Endothelial cell of umbilical vein (primary cell): ENCODE data around the gene PTGES3. TPM values are rescaled to one million over a fixed set of nuclear protein-coding genes. Genes with fewer than 3 reads are reported as not detected.

Experiments
- BruUV-seq: library from RNA; stranded (reverse); fragments of 400-500 nt; replicated peaks from 2 replicates; lab custom pipeline; 2021; lab: Mats Ljungman, UMichigan
- CTCF ChIA-PET: fragments of 300-600, 350-600 bp; sonication (Branson Sonifier 250); formaldehyde crosslinking; loops from one replicate; lab custom pipeline; 2021; ENCODE audit warnings: antibody characterized with exemption, inconsistent platforms; lab: Charles Lee
- POLR2A ChIA-PET: fragments of 300-600, 350-600 bp; sonication (Branson Sonifier 250); formaldehyde crosslinking; loops from one replicate; lab custom pipeline; 2021; ENCODE audit warnings: antibody characterized with exemption, inconsistent platforms; lab: Charles Lee
- DNase-seq: peaks from one replicate; pipeline ENCODE4 v3.0.0-alpha.2; 2011; ENCODE audit warnings: low read depth, low spot score
- FAIRE-seq: peaks from 2 replicates; lab custom pipeline; 2011; peaks lifted over from hg19 to GRCh38; lab: Jason Lieb, UNC
- H2AFZ ChIP-seq: 2 replicates; pipeline ENCODE4 v1.6.0; 2012; ENCODE audit warnings: low read depth, low read length, control low read depth, inconsistent platforms
- H3K27ac ChIP-seq: 2 replicates; pipeline ENCODE4 v1.5.1; 2011; ENCODE audit warnings: low read depth, mild to moderate bottlenecking, control low read depth, low read length, moderate library complexity; ENCODE audit not compliant: insufficient read depth
- H3K27me3 ChIP-seq, 2 experiments: 2 replicates each; pipeline versions ENCODE4 v1.6.0 to v1.6.1; 2011; ENCODE audit warnings: low read length in 2 of 2, mixed read lengths in 1 of 2; ENCODE audit not compliant: control insufficient read depth in 2 of 2, insufficient read depth in 2 of 2
- H3K36me3 ChIP-seq, 2 experiments: 2 replicates in 1 of 2; 3 replicates in 1 of 2; pipeline ENCODE4 v1.5.1; 2011; ENCODE audit warnings: low read length in 2 of 2, mild to moderate bottlenecking in 1 of 2, moderate library complexity in 1 of 2; ENCODE audit not compliant: control insufficient read depth in 2 of 2, insufficient read depth in 2 of 2; ENCODE audit errors: extremely low read depth in 1 of 2
- H3K4me1 ChIP-seq: 3 replicates; pipeline ENCODE4 v1.5.1; 2011; ENCODE audit warnings: mild to moderate bottlenecking, low read length; ENCODE audit not compliant: control insufficient read depth, insufficient read depth; ENCODE audit errors: extremely low read depth
- H3K4me2 ChIP-seq: 2 replicates; pipeline ENCODE4 v1.6.1; 2011; ENCODE audit warnings: low read length, control low read depth, mixed read lengths; ENCODE audit not compliant: insufficient read depth
- H3K4me3 ChIP-seq, 3 experiments: fragments of 200-600 bp in 1 of 3; sonication (generic), shearing (Covaris generic) in 1 of 3; replicated peaks in 1 of 3; 2 replicates each; pipeline ENCODE4 v1.5.1; 2011 to 2016; ENCODE audit warnings: control low read depth in 3 of 3, low read length in 3 of 3, mild to moderate bottlenecking in 2 of 3, inconsistent platforms in 1 of 3, low read depth in 1 of 3, moderate library complexity in 1 of 3; ENCODE audit not compliant: insufficient read depth in 1 of 3
- H3K79me2 ChIP-seq: 2 replicates; pipeline ENCODE4 v1.6.0; 2012; ENCODE audit warnings: low read length, inconsistent platforms; ENCODE audit not compliant: control insufficient read depth, insufficient read depth
- H3K9ac ChIP-seq: replicated peaks from 2 replicates; pipeline ENCODE3; 2011; ENCODE audit warnings: low read length, control low read depth; ENCODE audit not compliant: insufficient read depth; ENCODE audit errors: extremely low read depth
- H3K9me1 ChIP-seq: replicated peaks from 3 replicates; pipeline ENCODE4 v1.6.0; 2011; ENCODE audit warnings: mild to moderate bottlenecking, low read length; ENCODE audit not compliant: control insufficient read depth, insufficient read depth; ENCODE audit errors: extremely low read depth
- H3K9me3 ChIP-seq: replicated peaks from 2 replicates; pipeline ENCODE4 v1.5.1; 2012; ENCODE audit warnings: low read length, inconsistent platforms; ENCODE audit not compliant: control insufficient read depth, insufficient read depth
- H4K20me1 ChIP-seq: replicated peaks from 2 replicates; pipeline ENCODE3; 2011; ENCODE audit warnings: mild to moderate bottlenecking, low read length; ENCODE audit not compliant: control insufficient read depth, insufficient read depth; ENCODE audit errors: extremely low read depth
- EZH2 ChIP-seq: IDR thresholded peaks from 2 replicates; pipeline ENCODE4 v1.6.1; 2012; ENCODE audit warnings: borderline replicate concordance, low read depth, mild to moderate bottlenecking, moderate library complexity, low read length, inconsistent platforms; ENCODE audit not compliant: severe bottlenecking
- FOS ChIP-seq: IDR thresholded peaks from 2 replicates; pipeline ENCODE4 v1.6.1; 2011; ENCODE audit warnings: mild to moderate bottlenecking, low read length, moderate library complexity, borderline replicate concordance; ENCODE audit not compliant: insufficient read depth
- GATA2 ChIP-seq: IDR thresholded peaks from 2 replicates; pipeline ENCODE4 v1.7.0; 2011; ENCODE audit warnings: low read depth, mild to moderate bottlenecking, moderate library complexity, mixed read lengths, low read length; ENCODE audit not compliant: insufficient read length, insufficient read depth
- JUN ChIP-seq: IDR thresholded peaks from 2 replicates; pipeline ENCODE4 v1.6.1; 2011; ENCODE audit warnings: borderline replicate concordance, low read depth; ENCODE audit not compliant: insufficient read length, insufficient read depth
- MYC ChIP-seq: IDR thresholded peaks from one replicate; pipeline ENCODE4 v1.6.1; 2011; ENCODE audit warnings: mild to moderate bottlenecking, low read depth, low read length
- POLR2A ChIP-seq: IDR thresholded peaks from 2 replicates; pipeline ENCODE4 v1.6.1; 2012; ENCODE audit warnings: low read depth, mild to moderate bottlenecking, control low read depth, low read length
- POLR2AphosphoS5 ChIP-seq: IDR thresholded peaks from 2 replicates; pipeline ENCODE4 v1.6.1; 2012; ENCODE audit warnings: low read depth, mild to moderate bottlenecking, control low read depth, low read length, moderate library complexity; ENCODE audit not compliant: insufficient read depth
- dilution Hi-C: fragments of 300-500 bp; cut with MboI; formaldehyde crosslinking; loops from one replicate; pipeline ENCODE4 v1.15.0; 2019; ENCODE audit warnings: low sequenced_read_pairs; ENCODE audit not compliant: extremely low pct_ligation_motif_present
- intact Hi-C: fragments of 100-400 bp; cut with micrococcal nuclease; formaldehyde crosslinking; loops from one replicate; pipeline ENCODE4 v1.10.0; 2022
- polyA plus RNA-seq, 4 experiments: library from polyadenylated mRNA; depleted of rRNA in 3 of 4; stranded (reverse) in 3 of 4; unstranded in 1 of 4; fragments of >200 nt; gene quantifications; 2 replicates each; pipeline versions ENCODE4 v1.2.1 to v1.2.3, GENCODE V29; 2011 to 2012; ENCODE audit warnings: missing spikeins in 1 of 4
- total RNA-seq: library from RNA; stranded (reverse); gene quantifications from 2 replicates; pipeline ENCODE4 v1.2.3, GENCODE V29; 2021
- TF ChIP-seq, protein P1 (sequence below), 2 donors: IDR thresholded peaks; 1 replicate in 1 of 2; 2 replicates in 1 of 2; pipeline ENCODE4 v1.5.1; 2011; ENCODE audit warnings: low read length in 2 of 2, mild to moderate bottlenecking in 2 of 2, moderate library complexity in 2 of 2, control low read depth in 1 of 2, inconsistent platforms in 1 of 2, low read depth in 1 of 2; ENCODE audit not compliant: insufficient read depth in 1 of 2; ENCODE audit errors: extremely low read depth in 1 of 2
- TF ChIP-seq, protein P2 (sequence below): IDR thresholded peaks from 2 replicates; pipeline ENCODE4 v1.6.1; 2011; ENCODE audit not compliant: insufficient read depth, insufficient read length

Gene PTGES3
- total and polyA plus RNA-seq, 2 donors (not counting 3 experiments of a cell fraction or from before 2014, with no cell fraction given), result 48.5 to 278 TPM

DNA sequence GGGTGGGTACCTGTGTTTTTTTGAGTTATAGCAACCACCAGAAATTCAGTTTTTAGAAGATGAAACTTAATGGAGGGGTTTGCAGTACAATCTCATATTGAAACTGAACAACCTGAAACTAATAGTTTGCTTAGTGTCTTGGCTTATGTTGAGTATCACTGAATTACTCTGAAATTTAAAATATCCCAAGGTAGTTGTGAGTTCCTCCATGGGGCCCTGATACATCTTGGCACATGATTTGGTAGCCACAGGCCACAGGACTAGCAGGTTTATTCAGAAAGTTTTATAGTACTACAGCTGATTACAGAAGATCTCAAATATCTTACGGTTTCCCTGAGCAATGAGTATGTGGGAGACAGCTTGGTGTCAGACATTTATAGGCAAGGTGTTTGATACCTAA lies 10.4 kb downstream of the PTGES3 start:
- Histone ChIP-seq H3K79me2 (peaks cover 99% of the 10 kb centered on the region), H3K4me2 (no peak overlapping the region), H3K9me1 (no peaks in the 10 kb centered on the region), H3K27ac (no peak overlapping the region), H3K4me3 (no peak overlapping the region), H4K20me1 (peaks cover 11% of the 10 kb centered on the region), H3K9me3 (no peaks in the 10 kb centered on the region), H3K36me3 (peaks cover 4 to 8% of the 10 kb centered on the region in 2 experiments), H3K4me1 (no peaks in the 10 kb centered on the region), H3K27me3 (no peaks in the 10 kb centered on the region), H2AFZ (no peak overlapping the region), H3K9ac (peak overlapping the region; percentile 9)
- intact Hi-C loops (no loop called here), dilution Hi-C loops (no loop called here)
- POLR2A ChIA-PET, result no interaction called here
- DNase-seq (no peak), FAIRE-seq (no peak)
- BruUV-seq, result no TSS peak
- no peak for TF ChIP-seq MYC
- CTCF ChIA-PET, result interaction anchor here (1.8 kb wide), 1 partner anchor 41 kb away, joined by 9 read pairs; no protein-coding TSS in a partner anchor

DNA sequence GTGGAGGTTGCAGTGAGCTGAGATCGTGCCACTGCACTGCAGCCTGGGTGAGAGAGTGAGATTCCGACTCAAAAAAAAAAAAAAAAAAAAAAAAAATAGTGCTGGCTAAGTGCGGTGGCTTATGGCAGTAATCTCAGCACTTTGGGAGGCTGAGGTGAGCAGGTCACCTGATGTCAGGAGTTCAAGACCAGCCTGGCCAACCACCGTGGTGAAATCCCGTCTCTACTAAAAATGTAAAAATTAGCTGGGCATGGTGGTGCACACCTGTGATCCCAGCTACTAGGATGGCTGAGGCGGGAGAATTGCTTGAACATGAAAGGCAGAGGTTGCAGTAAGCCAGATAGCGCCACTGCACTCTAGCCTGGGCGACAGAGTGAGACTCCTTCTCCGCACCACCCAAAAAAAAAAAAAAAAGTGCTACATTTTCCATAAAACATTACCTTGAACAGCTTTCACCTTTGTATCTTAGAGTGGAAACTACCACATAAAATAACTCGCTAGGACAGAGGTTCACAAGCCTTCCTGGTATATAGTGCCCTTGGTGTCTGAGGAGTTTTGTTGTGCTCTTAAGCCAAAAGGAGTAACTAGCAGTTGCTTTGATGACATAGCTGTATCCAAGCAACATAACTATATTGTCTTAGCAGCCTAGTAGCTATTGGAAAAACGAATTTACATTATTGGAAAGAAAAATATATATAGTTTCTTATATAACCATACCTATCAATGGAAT lies 11.1 kb downstream of the PTGES3 start:
- Histone ChIP-seq H3K79me2 (peaks cover 99% of the 10 kb centered on the region), H3K36me3 (peaks cover 6 to 15% of the 10 kb centered on the region in 2 experiments), H3K4me1 (no peaks in the 10 kb centered on the region), H3K9ac (no peak overlapping the region), H3K4me3 (no peak overlapping the region), H3K27me3 (no peaks in the 10 kb centered on the region), H2AFZ (no peak overlapping the region), H4K20me1 (peaks cover 8% of the 10 kb centered on the region), H3K9me1 (no peaks in the 10 kb centered on the region), H3K27ac (no peak overlapping the region), H3K4me2 (no peak overlapping the region), H3K9me3 (no peaks in the 10 kb centered on the region)
- FAIRE-seq (no peak), DNase-seq (no peak)
- POLR2A ChIA-PET, result no interaction called here
- no TSS peak for BruUV-seq
- intact Hi-C loops, result no loop called here
- TF ChIP-seq, protein P1, sequence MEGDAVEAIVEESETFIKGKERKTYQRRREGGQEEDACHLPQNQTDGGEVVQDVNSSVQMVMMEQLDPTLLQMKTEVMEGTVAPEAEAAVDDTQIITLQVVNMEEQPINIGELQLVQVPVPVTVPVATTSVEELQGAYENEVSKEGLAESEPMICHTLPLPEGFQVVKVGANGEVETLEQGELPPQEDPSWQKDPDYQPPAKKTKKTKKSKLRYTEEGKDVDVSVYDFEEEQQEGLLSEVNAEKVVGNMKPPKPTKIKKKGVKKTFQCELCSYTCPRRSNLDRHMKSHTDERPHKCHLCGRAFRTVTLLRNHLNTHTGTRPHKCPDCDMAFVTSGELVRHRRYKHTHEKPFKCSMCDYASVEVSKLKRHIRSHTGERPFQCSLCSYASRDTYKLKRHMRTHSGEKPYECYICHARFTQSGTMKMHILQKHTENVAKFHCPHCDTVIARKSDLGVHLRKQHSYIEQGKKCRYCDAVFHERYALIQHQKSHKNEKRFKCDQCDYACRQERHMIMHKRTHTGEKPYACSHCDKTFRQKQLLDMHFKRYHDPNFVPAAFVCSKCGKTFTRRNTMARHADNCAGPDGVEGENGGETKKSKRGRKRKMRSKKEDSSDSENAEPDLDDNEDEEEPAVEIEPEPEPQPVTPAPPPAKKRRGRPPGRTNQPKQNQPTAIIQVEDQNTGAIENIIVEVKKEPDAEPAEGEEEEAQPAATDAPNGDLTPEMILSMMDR (IDR thresholded peaks at IDR 0.05; ENCODE audit: extremely low read depth in 1 of 2, insufficient read depth in 1 of 2, low read depth in 1 of 2, low read length in 2 of 2), result no peak
- TF ChIP-seq, protein P2, sequence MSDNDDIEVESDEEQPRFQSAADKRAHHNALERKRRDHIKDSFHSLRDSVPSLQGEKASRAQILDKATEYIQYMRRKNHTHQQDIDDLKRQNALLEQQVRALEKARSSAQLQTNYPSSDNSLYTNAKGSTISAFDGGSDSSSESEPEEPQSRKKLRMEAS, result no peak
- TF ChIP-seq JUN (no peak), POLR2AphosphoS5 (no peak), FOS (no peak), MYC (no peak), GATA2 (no peak), EZH2 (no peak), POLR2A (no peak)
- dilution Hi-C loops, result no loop called here
- CTCF ChIA-PET, result interaction anchor here (1.8 kb wide), 1 partner anchor 40 kb away, joined by 9 read pairs; no protein-coding TSS in a partner anchor
